GM13976 (cell line): ENCODE results near the gene MPI.

Experiments used
- DNase-seq: peaks from one replicate; pipeline ENCODE4 v3.0.0; 2012; ENCODE audit warnings: low spot score
- in situ Hi-C: fragments of 300-500 bp; cut with MboI; formaldehyde crosslinking; loops from one replicate; pipeline ENCODE4 v1.12.0; 2022; ENCODE audit warnings: low sequenced_read_pairs, mixed read lengths, inconsistent platforms; ENCODE audit not compliant: unreplicated experiment
- TF ChIP-seq, protein P1 (sequence below): IDR thresholded peaks from 2 replicates; pipeline ENCODE4 v1.5.1; 2012; ENCODE audit warnings: borderline replicate concordance, mild to moderate bottlenecking; ENCODE audit not compliant: insufficient read depth; ENCODE audit errors: extremely low read depth, missing control alignments, control extremely low read depth

The MPI gene

DNA sequence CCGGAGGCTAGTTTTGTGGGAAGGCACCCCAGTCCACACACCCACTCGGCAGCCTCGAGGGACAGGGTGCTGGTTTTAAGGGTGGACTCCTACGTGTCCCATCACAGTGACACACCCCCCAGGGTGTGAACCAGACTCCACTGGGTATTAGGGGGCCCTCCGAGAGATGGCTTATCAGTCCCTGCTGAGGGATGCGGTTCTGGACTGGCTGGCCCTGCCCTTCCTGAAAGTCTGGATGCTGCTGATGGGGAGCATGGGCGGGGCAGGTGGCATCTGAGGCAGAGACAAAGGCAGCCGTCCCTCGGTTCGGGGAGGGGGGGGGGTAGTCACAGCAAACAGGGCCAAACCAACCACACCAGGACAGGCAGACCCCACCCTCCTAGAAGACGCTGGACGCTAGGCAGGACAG, 45.9 kb upstream of the MPI start:
- in situ Hi-C loops = no loop called here
- no peak for DNase-seq

DNA sequence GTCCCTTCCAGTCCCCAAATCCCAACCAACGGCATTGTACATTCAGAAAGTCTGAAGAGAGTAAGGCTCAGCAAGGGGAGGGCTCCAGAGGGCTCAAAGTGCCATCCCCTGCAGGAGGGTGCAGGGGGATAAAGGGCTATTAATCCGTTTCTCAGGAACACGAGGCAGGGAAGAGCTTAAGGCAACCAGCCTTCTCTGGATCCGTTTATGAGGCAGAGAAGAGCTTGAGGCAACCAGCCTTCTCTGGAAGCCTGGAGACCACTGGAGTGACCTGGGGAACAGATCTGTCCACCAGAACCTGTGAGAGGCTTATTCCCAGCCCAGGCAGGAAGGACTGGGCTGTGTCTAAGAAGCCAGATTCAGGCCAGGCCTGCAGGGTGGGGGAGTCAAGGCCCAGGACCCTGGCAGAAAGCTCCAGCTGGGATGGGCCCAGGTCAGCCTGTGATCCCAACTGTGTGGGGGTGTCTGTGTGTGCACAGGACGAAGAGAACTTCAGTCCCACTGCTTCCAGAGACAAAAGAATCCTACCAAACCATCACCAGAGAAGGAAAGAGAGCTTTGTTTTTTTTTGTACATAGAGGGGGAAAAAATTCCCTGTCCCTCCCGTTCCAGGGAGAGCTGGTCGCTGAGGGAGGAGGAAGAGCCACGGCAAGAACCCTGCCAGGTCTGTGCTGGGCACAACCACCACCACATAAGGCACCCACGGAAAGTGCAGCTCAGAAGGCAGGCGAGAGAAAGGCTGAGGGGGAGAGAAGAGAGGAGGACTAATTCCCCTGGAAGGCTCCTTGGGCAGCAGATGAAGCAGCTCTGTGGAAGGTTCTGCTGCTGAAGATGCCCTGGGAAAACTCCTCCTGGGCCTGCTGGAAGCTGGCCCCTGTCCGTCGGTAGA, 45.3 kb upstream of the MPI start:
- TF ChIP-seq, protein P1, sequence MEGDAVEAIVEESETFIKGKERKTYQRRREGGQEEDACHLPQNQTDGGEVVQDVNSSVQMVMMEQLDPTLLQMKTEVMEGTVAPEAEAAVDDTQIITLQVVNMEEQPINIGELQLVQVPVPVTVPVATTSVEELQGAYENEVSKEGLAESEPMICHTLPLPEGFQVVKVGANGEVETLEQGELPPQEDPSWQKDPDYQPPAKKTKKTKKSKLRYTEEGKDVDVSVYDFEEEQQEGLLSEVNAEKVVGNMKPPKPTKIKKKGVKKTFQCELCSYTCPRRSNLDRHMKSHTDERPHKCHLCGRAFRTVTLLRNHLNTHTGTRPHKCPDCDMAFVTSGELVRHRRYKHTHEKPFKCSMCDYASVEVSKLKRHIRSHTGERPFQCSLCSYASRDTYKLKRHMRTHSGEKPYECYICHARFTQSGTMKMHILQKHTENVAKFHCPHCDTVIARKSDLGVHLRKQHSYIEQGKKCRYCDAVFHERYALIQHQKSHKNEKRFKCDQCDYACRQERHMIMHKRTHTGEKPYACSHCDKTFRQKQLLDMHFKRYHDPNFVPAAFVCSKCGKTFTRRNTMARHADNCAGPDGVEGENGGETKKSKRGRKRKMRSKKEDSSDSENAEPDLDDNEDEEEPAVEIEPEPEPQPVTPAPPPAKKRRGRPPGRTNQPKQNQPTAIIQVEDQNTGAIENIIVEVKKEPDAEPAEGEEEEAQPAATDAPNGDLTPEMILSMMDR = no peak
- in situ Hi-C loops = no loop called here
- no peak for DNase-seq

More for the DNA sequence above, 45.9 kb upstream of the MPI start:
- TF ChIP-seq, protein P1 = no peak

DNA sequence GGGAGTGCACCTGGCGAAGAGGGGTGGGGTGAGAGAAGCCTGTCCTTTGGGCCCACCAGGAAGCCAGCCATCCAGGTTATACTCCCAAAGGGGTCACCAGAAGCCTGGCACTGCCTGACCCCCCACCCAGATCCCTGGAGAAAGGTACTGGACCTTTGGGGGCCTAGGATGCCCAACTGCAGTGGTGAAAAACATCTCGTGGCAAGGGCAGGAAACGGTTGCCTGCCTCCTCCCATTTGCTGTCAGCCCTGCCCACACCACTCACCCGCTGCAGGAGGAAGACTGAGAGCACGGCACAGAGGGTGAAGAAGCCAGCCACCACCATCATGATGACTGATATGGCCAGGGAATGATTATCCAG, 44.7 kb upstream of the MPI start:
- DNase-seq = no peak
- TF ChIP-seq, protein P1 = no peak
- in situ Hi-C loops = no loop called here

DNA sequence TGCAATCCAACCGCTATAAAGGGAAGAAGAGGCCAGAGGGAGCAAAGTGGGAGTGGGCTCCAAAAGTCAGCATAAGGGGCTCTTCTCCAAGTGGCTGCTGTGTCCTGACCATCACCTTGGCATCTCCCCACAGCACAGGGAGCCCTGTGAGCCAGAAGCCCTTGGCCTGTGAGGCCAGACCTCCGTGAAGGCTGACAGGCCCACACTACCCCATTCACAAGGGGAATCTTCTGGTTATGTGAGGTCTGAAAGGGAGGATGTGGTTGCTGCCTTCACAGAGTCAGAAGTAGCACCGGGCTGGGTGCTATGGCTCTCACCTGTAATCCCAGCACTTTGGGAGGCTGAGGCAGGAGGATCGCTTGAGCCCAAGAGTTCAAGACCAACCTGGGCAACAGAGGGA, 44.3 kb upstream of the MPI start:
- in situ Hi-C loops = no loop called here
- TF ChIP-seq, protein P1 = no peak
- no peak for DNase-seq

DNA sequence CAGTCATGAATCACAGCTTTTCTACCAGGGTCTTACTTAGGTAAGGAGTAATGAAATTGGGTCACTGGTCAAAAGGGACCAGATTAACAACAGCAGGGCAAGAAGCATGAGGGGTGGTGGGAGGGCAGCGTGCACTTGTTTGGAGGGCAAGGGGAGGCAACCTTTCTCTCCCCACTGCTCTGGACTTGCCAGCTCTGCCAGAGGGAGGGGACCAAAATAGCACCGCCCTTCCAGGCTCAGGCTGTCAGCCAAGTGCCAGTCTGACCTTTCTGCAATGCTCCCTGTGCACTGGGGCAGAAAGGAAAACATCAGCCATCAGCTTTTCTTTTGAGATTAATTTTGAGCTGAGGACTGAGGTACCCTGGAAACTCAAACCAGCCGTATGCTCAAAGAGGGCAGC, 42.4 kb upstream of the MPI start:
- no peak for DNase-seq
- in situ Hi-C loops = no loop called here

GRCh38 chr15:74850393-74850792, 39.4 kb upstream of the MPI start:
- TF ChIP-seq, protein P1 = no peak
- DNase-seq = no peak
- in situ Hi-C loops = no loop called here

More for the DNA sequence above, 42.4 kb upstream of the MPI start:
- TF ChIP-seq, protein P1 = no peak
